Gastrocnemius medialis (tissue), 4 donors: ENCODE data around the gene RIPOR1. TPM values are rescaled to one million over a fixed set of nuclear protein-coding genes. Genes with fewer than 3 reads are reported as not detected.

Source experiments
- ATAC-seq, 2 donors: fragments of 150-250 bp; one replicate each; pipeline ENCODE4 v1.9.1; 2016
- DNase-seq, 2 donors: peaks; one replicate each; pipeline ENCODE4 v3.0.0-alpha.2; 2019
- H3K27ac ChIP-seq, 4 donors: fragments of 200-600 bp; sonication (generic); 1 replicate in 1 of 4; 2 replicates in 3 of 4; pipeline ENCODE4 v1.5.1; 2016 to 2018; ENCODE audit warnings: mild to moderate bottlenecking in 2 of 4, moderate library complexity in 1 of 4
- H3K27me3 ChIP-seq, 3 donors: fragments of 200-600 bp; sonication (generic) in 2 of 3; 1 replicate in 1 of 3; 2 replicates in 2 of 3; pipeline versions ENCODE4 v1.5.1 to v1.6.0; 2016 to 2019; ENCODE audit warnings: mild to moderate bottlenecking in 1 of 3, moderate library complexity in 1 of 3
- H3K36me3 ChIP-seq, 2 donors: fragments of 200-600 bp; sonication (generic) in 1 of 2; one replicate each; pipeline ENCODE4 v1.5.1; 2017 to 2018
- H3K4me1 ChIP-seq, 2 donors: fragments of 200-600 bp; sonication (generic) in 1 of 2; one replicate each; pipeline ENCODE4 v1.5.1; 2016 to 2017; ENCODE audit warnings: mild to moderate bottlenecking in 2 of 2
- H3K4me3 ChIP-seq, 4 donors: fragments of 200-600 bp; sonication (generic) in 3 of 4; 1 replicate in 1 of 4; 2 replicates in 3 of 4; pipeline ENCODE4 v1.5.1; 2016 to 2019; ENCODE audit warnings: mild to moderate bottlenecking in 2 of 4
- H3K9me3 ChIP-seq, 3 donors: fragments of 200-600 bp; sonication (generic) in 2 of 3; 1 replicate in 1 of 3; 2 replicates in 2 of 3; pipeline ENCODE4 v1.5.1; 2016 to 2019
- CTCF ChIP-seq, 5 experiments: fragments of 450-650 bp in 3 of 5; fragments of 200-600 bp in 2 of 5; sonication (generic) in 2 of 5; IDR thresholded peaks in 4 of 5; conservative IDR thresholded peaks in 1 of 5; 1 replicate in 4 of 5; 2 replicates in 1 of 5; pipeline ENCODE4 v1.5.1; 2016 to 2019; ENCODE audit warnings: antibody characterized with exemption in 5 of 5, mild to moderate bottlenecking in 3 of 5, moderate library complexity in 3 of 5
- POLR2A ChIP-seq, 2 donors: fragments of 450-650 bp; IDR thresholded peaks; one replicate each; pipeline ENCODE4 v1.6.1; 2017; ENCODE audit warnings: antibody characterized with exemption in 2 of 2, mild to moderate bottlenecking in 2 of 2, moderate library complexity in 2 of 2
- in situ Hi-C, 4 donors: fragments of 200-750 bp; cut with MboI; loops; one replicate each; pipeline versions ENCODE4 v1.15.0 to v1.8.0; 2017; ENCODE audit warnings: low sequenced_read_pairs in 4 of 4
- intact Hi-C: fragments of 100-400 bp; cut with DNase I; formaldehyde crosslinking; loops from one replicate; pipeline ENCODE4 v1.15.1; 2023; ENCODE audit warnings: low total_unique reads
- total RNA-seq, 4 donors: library from RNA; depleted of rRNA; stranded (reverse); fragments of >200 nt; gene quantifications; one replicate each; pipeline versions ENCODE4 v1.1.0 to v1.2.3, GENCODE V29; 2016

RIPOR1 gene
- total RNA-seq, 4 donors from 2014 or later, result 10.6 to 65.4 (median 25.1) TPM

DNA sequence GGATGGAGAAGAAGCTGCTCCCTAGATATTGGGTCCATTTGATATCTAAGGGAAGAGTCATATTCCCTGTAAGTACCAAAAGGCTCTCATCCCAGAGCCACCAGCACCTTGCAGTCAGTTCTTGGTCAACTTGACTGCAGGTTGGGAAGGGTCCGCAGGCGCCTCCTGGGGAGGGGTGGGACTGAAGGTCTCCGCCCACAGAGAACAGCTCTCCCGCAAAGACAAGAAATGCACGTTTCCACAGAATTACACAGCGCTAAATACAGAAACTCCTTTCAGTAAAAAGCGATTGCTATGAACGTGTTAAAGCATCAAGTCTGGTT, 32.8 kb downstream of the RIPOR1 start:
- H3K36me3 ChIP-seq, result no peaks in the 10 kb centered on the region
- in situ Hi-C loops, result no loop called here
- intact Hi-C loops, result loop anchor here (10.0 kb wide), 1 partner anchor 283 kb away; the partner anchor contains the start of genes CENPT, NUTF2 and THAP11
- ATAC-seq, result no peak
- peaks cover 24 to 35% of the 10 kb centered on the region in 2 donors for H3K4me1 ChIP-seq
- TF ChIP-seq POLR2A (IDR thresholded peaks at IDR 0.05) (no peak), CTCF (IDR thresholded peaks at IDR 0.05 in 4 of 5, conservative IDR thresholded peaks at IDR 0.05 in 1 of 5) (no peak)
- peak overlapping the region; percentile 69 to 97 (median 80) for H3K4me3 ChIP-seq
- H3K27ac ChIP-seq, result peak overlapping the region; percentile 90 to 100 (median 100)
- H3K9me3 ChIP-seq, result no peaks in the 10 kb centered on the region
- H3K27me3 ChIP-seq, result no peaks in the 10 kb centered on the region
- DNase-seq, result no peak

DNA sequence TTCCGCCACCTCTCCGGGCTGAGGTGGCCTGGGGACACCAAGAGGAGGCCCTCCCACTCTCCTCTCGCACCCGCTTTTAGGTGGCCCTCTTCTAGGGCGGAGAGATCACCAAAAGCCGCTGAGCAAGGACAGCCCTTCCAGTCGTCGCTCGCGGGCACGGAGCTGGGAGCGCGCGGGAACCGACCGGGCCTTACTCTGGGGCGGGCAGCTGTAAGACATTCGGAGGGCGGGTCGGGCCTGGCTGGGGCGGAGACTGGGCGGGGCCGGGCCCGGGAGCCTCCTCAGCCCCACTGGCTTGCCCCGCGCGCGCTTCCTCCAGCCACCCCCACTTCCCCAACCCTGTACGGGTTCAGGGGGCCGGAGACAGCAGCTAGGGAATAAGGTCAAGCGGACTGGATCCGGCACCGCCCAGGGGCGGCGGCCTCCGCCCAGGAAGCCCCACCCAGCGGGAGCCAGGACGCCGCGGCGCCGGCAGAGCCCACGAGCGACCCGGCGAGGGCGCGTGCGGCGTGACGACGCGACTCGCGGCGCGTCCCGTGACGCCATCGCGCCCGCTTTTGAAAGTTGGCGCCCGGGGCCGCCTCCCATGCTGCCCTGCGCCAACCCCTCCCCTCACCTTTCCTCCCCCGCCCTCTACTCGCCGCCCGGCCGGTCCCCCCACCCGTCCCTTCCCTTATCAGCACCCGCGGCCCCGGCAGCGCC, 33.3 kb downstream of the RIPOR1 start:
- peak overlapping the region; percentile 90 to 100 (median 100) for H3K27ac ChIP-seq
- intact Hi-C loops, result loop anchor here (1.0 to 10.0 kb wide), 9 partner anchors 15 to 283 kb away; partner anchors contain the start of genes ACD, ATP6V0D1, C16orf86 and CENPT
- DNase-seq (peak; percentile 96), ATAC-seq (peak; percentile 71 to 76)
- in situ Hi-C loops, result no loop called here
- H3K36me3 ChIP-seq, result no peaks in the 10 kb centered on the region
- H3K9me3 ChIP-seq, result no peaks in the 10 kb centered on the region
- TF ChIP-seq CTCF (IDR thresholded peaks at IDR 0.05 in 4 of 5, conservative IDR thresholded peaks at IDR 0.05 in 1 of 5) (no peak), POLR2A (IDR thresholded peaks at IDR 0.05) (peak; percentile 61 to 73)
- peaks cover 24 to 35% of the 10 kb centered on the region in 2 donors for H3K4me1 ChIP-seq
- peak overlapping the region; percentile 69 to 97 (median 80) for H3K4me3 ChIP-seq
- no peaks in the 10 kb centered on the region for H3K27me3 ChIP-seq

DNA sequence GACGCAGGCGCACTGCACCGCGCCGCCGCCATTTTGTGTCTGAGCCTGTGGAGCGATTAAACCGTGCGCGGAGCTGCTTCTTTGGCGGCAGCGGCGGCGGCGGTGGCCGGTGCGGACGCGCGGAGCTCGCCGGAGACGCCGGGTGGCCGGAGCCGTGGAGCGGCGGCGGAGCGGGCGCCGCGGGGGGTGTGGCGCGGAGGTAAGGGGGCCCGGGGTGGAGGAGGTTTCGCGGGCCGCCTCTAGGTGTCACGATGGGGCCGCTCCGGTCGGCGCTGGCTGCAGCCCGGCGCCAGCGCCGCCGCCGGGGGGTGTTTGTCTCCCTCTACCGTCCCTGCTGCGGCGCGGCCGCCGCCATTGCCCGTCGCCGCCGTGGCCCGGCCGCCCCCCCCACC, 33.9 kb downstream of the RIPOR1 start, which contains the start of gene CTCF:
CTCF (plus strand) TSS at position 1 of the 392 bp plus-strand sequence. CDS start 48,307 bp downstream, outside the sequence.
- ATAC-seq (peak; percentile 67 to 68), DNase-seq (peak; percentile 79 to 81)
- no peaks in the 10 kb centered on the region for H3K36me3 ChIP-seq
- peaks cover 24 to 35% of the 10 kb centered on the region in 2 donors for H3K4me1 ChIP-seq
- intact Hi-C loops, result loop anchor here (1.0 to 10.0 kb wide), 9 partner anchors 15 to 282 kb away; partner anchors contain the start of genes ACD, ATP6V0D1, C16orf86 and CENPT
- in situ Hi-C loops, result no loop called here
- no peaks in the 10 kb centered on the region for H3K27me3 ChIP-seq
- peak within 1 kb of the TSS; percentile 69 to 97 (median 86) for H3K4me3 ChIP-seq
- no peak for TF ChIP-seq POLR2A (IDR thresholded peaks at IDR 0.05)
- TF ChIP-seq CTCF (IDR thresholded peaks at IDR 0.05 in 4 of 5, conservative IDR thresholded peaks at IDR 0.05 in 1 of 5), result peak; percentile 54 to 91 (median 89)
- H3K27ac ChIP-seq, result peak within 1 kb of the TSS; percentile 90 to 100 (median 100)
- no peaks in the 10 kb centered on the region for H3K9me3 ChIP-seq

DNA sequence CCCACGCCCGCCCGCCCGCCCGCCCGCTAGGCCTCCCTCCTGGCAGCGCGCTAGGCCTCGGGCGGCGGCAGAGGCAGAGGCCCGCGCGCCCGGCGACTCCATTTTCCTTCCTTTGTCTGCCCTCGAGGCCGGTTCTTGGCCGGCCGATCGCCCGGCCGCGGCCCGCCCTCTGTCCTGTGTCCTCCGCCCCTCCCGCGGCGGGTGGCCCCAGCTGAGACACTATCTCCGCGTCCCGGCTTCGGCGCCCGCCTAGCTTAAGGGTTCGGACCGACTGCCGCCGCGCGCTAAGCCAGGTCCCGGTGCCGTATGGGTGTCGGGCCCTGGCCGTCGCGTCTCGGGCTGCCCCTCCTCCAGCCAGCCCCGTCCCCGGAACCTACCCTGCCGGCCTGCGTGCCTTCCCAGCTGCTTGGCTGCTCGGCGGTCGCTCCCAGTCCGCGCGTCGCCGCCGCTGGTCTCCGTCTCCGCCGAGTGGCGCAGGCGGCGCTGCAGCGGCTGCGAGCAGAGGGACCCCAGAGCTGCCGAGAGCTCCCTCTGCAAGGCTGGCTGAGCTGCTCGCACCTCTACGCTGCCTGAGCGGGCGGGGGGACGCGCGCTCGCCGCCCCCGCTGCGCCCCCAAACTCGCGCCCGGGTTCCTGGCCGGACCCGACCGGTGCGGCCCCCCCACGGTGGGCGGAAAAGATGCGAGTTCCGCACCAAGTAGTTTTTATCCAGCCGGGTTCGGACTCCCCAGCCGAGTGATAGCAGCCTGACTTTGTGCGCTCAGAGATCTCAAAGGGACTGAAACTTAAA, 34.5 kb downstream of the RIPOR1 start:
- in situ Hi-C loops, result no loop called here
- no peaks in the 10 kb centered on the region for H3K9me3 ChIP-seq
- H3K4me3 ChIP-seq, result peak overlapping the region; percentile 69 to 97 (median 86)
- intact Hi-C loops, result loop anchor here (1.0 to 10.0 kb wide), 9 partner anchors 16 to 282 kb away; partner anchors contain the start of genes ACD, ATP6V0D1, C16orf86 and CENPT
- H3K27ac ChIP-seq, result peak overlapping the region; percentile 90 to 100 (median 100)
- no peaks in the 10 kb centered on the region for H3K36me3 ChIP-seq
- peak in 2 of 5 experiments; percentile 2 to 33 for TF ChIP-seq CTCF (IDR thresholded peaks at IDR 0.05 in 4 of 5, conservative IDR thresholded peaks at IDR 0.05 in 1 of 5)
- TF ChIP-seq POLR2A (IDR thresholded peaks at IDR 0.05), result no peak
- H3K4me1 ChIP-seq, result peaks cover 24 to 35% of the 10 kb centered on the region in 2 donors
- H3K27me3 ChIP-seq, result no peaks in the 10 kb centered on the region
- DNase-seq (peak; percentile 14 to 43), ATAC-seq (peak; percentile 26 to 28)
